Keratinocyte (primary cell): ENCODE measurements around the gene RBBP8. TPM values are rescaled to one million over a fixed set of nuclear protein-coding genes. Genes with fewer than 3 reads are reported as not detected.

ENCODE experiments used
- DNase-seq: peaks from one replicate; pipeline ENCODE4 v3.0.0-alpha.2; 2011; ENCODE audit warnings: low read depth, missing footprints, low spot score
- FAIRE-seq: peaks from 2 replicates; lab custom pipeline; 2011; peaks lifted over from hg19 to GRCh38; lab: Jason Lieb, UNC
- H2AFZ ChIP-seq: 2 replicates; pipeline ENCODE4 v1.6.0; 2012; ENCODE audit warnings: low read length, control low read depth, inconsistent platforms; ENCODE audit not compliant: control insufficient read depth
- H3K27ac ChIP-seq: 2 replicates; pipeline ENCODE4 v1.5.1; 2011; ENCODE audit warnings: low read length; ENCODE audit not compliant: control insufficient read depth, insufficient read depth
- H3K27me3 ChIP-seq: 3 replicates; pipeline ENCODE4 v1.6.0; 2011; ENCODE audit warnings: low read length; ENCODE audit not compliant: control insufficient read depth, insufficient read depth; ENCODE audit errors: extremely low read depth
- H3K36me3 ChIP-seq, 2 experiments: 2 replicates in 1 of 2; 3 replicates in 1 of 2; pipeline ENCODE4 v1.5.1; 2011; ENCODE audit warnings: low read length in 2 of 2, mild to moderate bottlenecking in 1 of 2; ENCODE audit not compliant: control insufficient read depth in 2 of 2, insufficient read depth in 2 of 2; ENCODE audit errors: extremely low read depth in 1 of 2
- H3K4me1 ChIP-seq: 3 replicates; pipeline ENCODE4 v1.5.1; 2011; ENCODE audit warnings: low read length; ENCODE audit not compliant: control insufficient read depth, insufficient read depth; ENCODE audit errors: extremely low read depth
- H3K4me2 ChIP-seq: 3 replicates; pipeline ENCODE4 v1.6.0; 2011; ENCODE audit warnings: low read depth, low read length; ENCODE audit not compliant: control insufficient read depth, insufficient read depth; ENCODE audit errors: extremely low read depth
- H3K4me3 ChIP-seq, 3 experiments: fragments of 200-600 bp in 1 of 3; sonication (generic) in 1 of 3; 2 replicates in 2 of 3; 3 replicates in 1 of 3; pipeline ENCODE4 v1.5.1; 2011 to 2016; ENCODE audit warnings: low read length in 3 of 3, mild to moderate bottlenecking in 3 of 3, control low read depth in 2 of 3, inconsistent platforms in 1 of 3, low read depth in 1 of 3, mixed read lengths in 1 of 3, mixed run types in 1 of 3, moderate library complexity in 1 of 3; ENCODE audit not compliant: control insufficient read depth in 2 of 3, insufficient read depth in 2 of 3; ENCODE audit errors: extremely low read depth in 1 of 3
- H3K79me2 ChIP-seq: 2 replicates; pipeline ENCODE4 v1.6.0; 2012; ENCODE audit warnings: low read length; ENCODE audit not compliant: control insufficient read depth, insufficient read depth
- H3K9ac ChIP-seq: 3 replicates; pipeline ENCODE4 v1.6.0; 2011; ENCODE audit warnings: low read length; ENCODE audit not compliant: control insufficient read depth, insufficient read depth; ENCODE audit errors: extremely low read depth
- H3K9me1 ChIP-seq: 3 replicates; pipeline ENCODE4 v1.6.0; 2011; ENCODE audit warnings: low read length; ENCODE audit not compliant: control insufficient read depth, insufficient read depth; ENCODE audit errors: extremely low read depth
- H3K9me3 ChIP-seq: 2 replicates; pipeline ENCODE4 v1.5.1; 2012; ENCODE audit warnings: low read depth, low read length; ENCODE audit not compliant: control insufficient read depth
- H4K20me1 ChIP-seq: 3 replicates; pipeline ENCODE4 v1.6.0; 2011; ENCODE audit warnings: low read length; ENCODE audit not compliant: control insufficient read depth, insufficient read depth; ENCODE audit errors: extremely low read depth
- CTCF ChIP-seq, 3 experiments: IDR thresholded peaks in 1 of 3; conservative IDR thresholded peaks in 1 of 3; optimal IDR thresholded peaks in 1 of 3; 2 replicates in 2 of 3; 3 replicates in 1 of 3; pipeline versions ENCODE3 to v1.5.1; 2011; ENCODE audit warnings: low read length in 3 of 3, mild to moderate bottlenecking in 3 of 3, moderate library complexity in 2 of 3, control low read depth in 1 of 3, inconsistent platforms in 1 of 3; ENCODE audit not compliant: insufficient read depth in 2 of 3; ENCODE audit errors: extremely low read depth in 1 of 3
- EZH2 ChIP-seq: IDR thresholded peaks from one replicate; pipeline ENCODE4 v1.6.1; 2012; ENCODE audit warnings: inconsistent platforms, mild to moderate bottlenecking, low read length, moderate library complexity
- dilution Hi-C: fragments of 300-500 bp; cut with MboI; formaldehyde crosslinking; loops from one replicate; pipeline ENCODE4 v1.7.0; 2020; ENCODE audit warnings: low sequenced_read_pairs; ENCODE audit not compliant: extremely low pct_ligation_motif_present
- polyA plus RNA-seq, 5 experiments: library from polyadenylated mRNA; depleted of rRNA in 3 of 5; stranded (reverse) in 3 of 5; stranded (forward) in 1 of 5; unstranded in 1 of 5; fragments of >200 nt; gene quantifications; 1 replicate in 1 of 5; 2 replicates in 3 of 5; 3 replicates in 1 of 5; pipeline versions ENCODE4 v1.2.1 to v1.2.3, GENCODE V29; 2011 to 2012; ENCODE audit warnings: missing spikeins in 2 of 5, low read depth in 1 of 5, low replicate concordance in 1 of 5

Gene RBBP8
- polyA plus RNA-seq, 1 donor (not counting 4 experiments of a cell fraction or from before 2014, with no cell fraction given): 169 TPM

DNA sequence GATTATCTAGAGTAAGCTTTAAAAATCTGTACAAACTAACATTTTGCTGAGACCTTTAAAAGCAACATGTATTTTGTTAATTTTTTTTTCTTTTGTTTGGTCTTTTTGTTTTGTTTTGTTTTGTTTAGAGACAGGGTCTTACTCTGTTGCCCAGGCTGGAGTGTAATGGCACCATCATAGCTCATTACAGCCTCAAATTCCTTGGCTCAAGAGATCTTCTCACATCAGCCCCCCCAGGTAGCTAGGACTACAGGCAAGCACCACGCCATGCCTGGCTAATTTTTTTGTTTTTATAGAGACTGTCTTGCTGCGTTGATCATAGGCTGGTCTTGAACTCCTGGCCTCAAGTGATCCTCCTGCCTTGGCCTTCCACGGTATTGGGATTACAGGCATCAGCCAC lies 23.1 kb downstream of the RBBP8 start:
- FAIRE-seq: no peak
- TF ChIP-seq EZH2 (no peak), CTCF (optimal IDR thresholded peaks at IDR 0.05 in 1 of 3, IDR thresholded peaks at IDR 0.05 in 1 of 3, conservative IDR thresholded peaks at IDR 0.05 in 1 of 3; ENCODE audit: extremely low read depth in 1 of 3, insufficient read depth in 2 of 3, low read length in 3 of 3) (no peak)
- Histone ChIP-seq H3K9me3 (no peaks in the 10 kb centered on the region), H3K9me1 (no peaks in the 10 kb centered on the region), H3K4me3 (no peak overlapping the region), H3K27me3 (no peaks in the 10 kb centered on the region), H3K27ac (no peak overlapping the region), H3K4me1 (no peaks in the 10 kb centered on the region), H3K4me2 (no peak overlapping the region), H3K36me3 (peaks cover 26 to 40% of the 10 kb centered on the region in 2 experiments), H3K9ac (no peak overlapping the region), H2AFZ (no peak overlapping the region), H4K20me1 (no peaks in the 10 kb centered on the region), H3K79me2 (peaks cover 15% of the 10 kb centered on the region)
- dilution Hi-C loops: no loop called here
- no peak for DNase-seq

GRCh38 chr18:22961156-22961555 lies 28.0 kb downstream of the RBBP8 start:
- H3K4me3 ChIP-seq: no peak overlapping the region
- TF ChIP-seq EZH2 (no peak), CTCF (optimal IDR thresholded peaks at IDR 0.05 in 1 of 3, IDR thresholded peaks at IDR 0.05 in 1 of 3, conservative IDR thresholded peaks at IDR 0.05 in 1 of 3; ENCODE audit: extremely low read depth in 1 of 3, insufficient read depth in 2 of 3, low read length in 3 of 3) (no peak)
- no peak overlapping the region for H3K27ac ChIP-seq
- no peaks in the 10 kb centered on the region for H3K27me3 ChIP-seq
- H2AFZ ChIP-seq: no peak overlapping the region
- no peak overlapping the region for H3K9ac ChIP-seq
- peaks cover 12 to 17% of the 10 kb centered on the region in 2 experiments for H3K36me3 ChIP-seq
- no peaks in the 10 kb centered on the region for H3K9me1 ChIP-seq
- H3K9me3 ChIP-seq: no peaks in the 10 kb centered on the region
- DNase-seq: no peak
- no peak overlapping the region for H3K4me2 ChIP-seq
- no peaks in the 10 kb centered on the region for H4K20me1 ChIP-seq
- dilution Hi-C loops: no loop called here
- no peaks in the 10 kb centered on the region for H3K4me1 ChIP-seq
- no peak for FAIRE-seq
- peaks cover 20% of the 10 kb centered on the region for H3K79me2 ChIP-seq
